Heart left ventricle (tissue), 16 donors: ENCODE results near the gene CYTH1. TPM values are rescaled to one million over a fixed set of nuclear protein-coding genes. Genes with fewer than 3 reads are reported as not detected.

Experiments
- ATAC-seq, 4 donors: fragments of 200-7000 bp; cut with Tn5 transposase; one replicate each; pipeline ENCODE4 v1.9.1; 2020 to 2022; ENCODE audit warnings: moderate library complexity in 4 of 4, mild to moderate bottlenecking in 3 of 4, moderate number of reproducible peaks in 1 of 4
- DNase-seq, 5 donors: peaks; one replicate each; pipeline ENCODE4 v3.0.0-alpha.2; 2020
- H3K27ac ChIP-seq, 12 donors: fragments of 200-600 bp; sonication (generic) in 4 of 12; one replicate each; pipeline versions ENCODE4 v1.5.0 to v1.8.0; 2016 to 2022; ENCODE audit warnings: mild to moderate bottlenecking in 2 of 12
- H3K27me3 ChIP-seq, 9 donors: fragments of 200-600 bp; sonication (generic) in 2 of 9; one replicate each; pipeline versions ENCODE4 v1.5.1 to v1.8.0; 2016 to 2022; ENCODE audit warnings: mild to moderate bottlenecking in 3 of 9
- H3K36me3 ChIP-seq, 9 donors: fragments of 200-600 bp; sonication (generic) in 2 of 9; one replicate each; pipeline versions ENCODE4 v1.5.0 to v1.8.0; 2018 to 2022; ENCODE audit warnings: mild to moderate bottlenecking in 2 of 9
- H3K4me1 ChIP-seq, 12 donors: fragments of 200-600 bp; sonication (generic) in 4 of 12; one replicate each; pipeline versions ENCODE4 v1.5.0 to v1.8.0; 2016 to 2022; ENCODE audit warnings: mild to moderate bottlenecking in 3 of 12
- H3K4me3 ChIP-seq, 12 donors: fragments of 200-600 bp; sonication (generic) in 4 of 12; one replicate each; pipeline versions ENCODE4 v1.5.0 to v1.8.0; 2017 to 2022; ENCODE audit warnings: mild to moderate bottlenecking in 9 of 12, moderate library complexity in 4 of 12
- H3K9me3 ChIP-seq, 12 donors: fragments of 200-600 bp; sonication (generic) in 4 of 12; one replicate each; pipeline versions ENCODE4 v1.5.0 to v1.8.0; 2016 to 2022; ENCODE audit warnings: mild to moderate bottlenecking in 1 of 12
- CTCF ChIP-seq, 12 donors: fragments of 200-600 bp; sonication (generic) in 4 of 12; IDR thresholded peaks; one replicate each; pipeline versions ENCODE4 v1.5.0 to v1.8.0; 2018 to 2022; ENCODE audit warnings: antibody characterized with exemption in 12 of 12, mild to moderate bottlenecking in 5 of 12
- POLR2A ChIP-seq, 2 donors: fragments of 450-650 bp; IDR thresholded peaks; one replicate each; pipeline ENCODE4 v1.6.1; 2017; ENCODE audit warnings: antibody characterized with exemption in 2 of 2, mild to moderate bottlenecking in 2 of 2, moderate library complexity in 2 of 2
- WGBS, 4 donors: extraction: QIAGEN DNeasy Blood & Tissue Kit in 2 of 4; methylation state at CpG; one replicate each; pipeline versions ENCODE4 v1.1.5 to v1.1.7; 2013 to 2018; 5-methylcytosine and 5-hydroxymethylcytosine counted together
- intact Hi-C, 10 donors: fragments of 100-400 bp; cut with DNase I; formaldehyde crosslinking; loops; one replicate each; pipeline versions ENCODE4 v1.11.1 to v1.14.2; 2022
- polyA plus RNA-seq, 2 donors: library from polyadenylated mRNA; stranded (reverse); fragments of 200-250 nt; gene quantifications; one replicate each; pipeline ENCODE4 v1.2.3, GENCODE V29; 2013
- total RNA-seq, 9 donors: library from RNA; depleted of rRNA in 2 of 9; stranded (reverse); fragments of >200 nt in 2 of 9; fragmentation: NEBNext Ultra II Directional in 3 of 9; extraction: Animal tissue kit (Norgen Biotek cat#: 25700) in 3 of 9; gene quantifications; one replicate each; pipeline versions ENCODE4 v1.1.0 to v1.2.4, GENCODE V29; 2016 to 2023
- donor health status: ischemic (EF 13 %, LVEDD 7.1; RV severe dilation, severe dysfunction).
- donor health status: healthy with polysubstance abuse.
- donor health status: DM: no; HTN: yes; CAD: no.
- donor health status: DM: no; HTN: no; CAD: no.
- donor health status: ischemic (EF 25% LVEDD 6.9; RV normal size, moderate dysfunction).
- donor health status: ischemic (EF 25% LVEDD 5.7; RV mildly dilated, moderate dysfunction).
- donor health status: healthy.
- donor health status: DM: yes; HTN: yes; CAD: no.
- donor health status: ischemic (EF 35%, LVEDD 5.7; RV mildly dilated, moderate dysfunction).
- donor health status: nonischemic (EF 11% LVEDD 7.7; RV severe dilation, severe dysfunction).
- donor health status: DM: yes; HTN: yes; CAD: no.
- donor health status: PGD.
- donor health status: ischemic (EF 29% LVEDD 5.4; RV normal size, mild dysfunction).
- donor health status: nonischemic (EF 23%, LVEDD 6.1; RV moderate dilation, normal function).

The CYTH1 gene
- total and polyA plus RNA-seq, 11 donors = 20.0 to 59.1 (median 30.9) TPM

- ATAC-seq (no peak), DNase-seq (no peak)
- Histone ChIP-seq H3K4me3 (no peak overlapping the region), H3K27me3 (no peaks in the 10 kb centered on the region), H3K36me3 (peaks cover 0 to 15% (median 0%) of the 10 kb centered on the region in 9 donors), H3K9me3 (no peaks in the 10 kb centered on the region), H3K4me1 (peaks cover 6 to 86% (median 37%) of the 10 kb centered on the region in 12 donors), H3K27ac (no peak overlapping the region)
- WGBS, 4 donors = 84 to 88% (median 86%) methylated on average over 11 of the region's 11 CpGs
- TF ChIP-seq POLR2A (IDR thresholded peaks at IDR 0.05) = no peak
- TF ChIP-seq CTCF (IDR thresholded peaks at IDR 0.05) = no peak
- intact Hi-C loops = no loop called here
Observed at GRCh38 chr17:78727476-78728229, 54.4 kb downstream of the CYTH1 start.

GRCh38 chr17:78727057-78727456 is 55.0 kb downstream of the CYTH1 start:
- 94 to 95% (median 94%) methylated on average over 5 of the region's 5 CpGs for WGBS, 4 donors
- peaks cover 6 to 86% (median 40%) of the 10 kb centered on the region in 12 donors for H3K4me1 ChIP-seq
- TF ChIP-seq CTCF (IDR thresholded peaks at IDR 0.05) (no peak), POLR2A (IDR thresholded peaks at IDR 0.05) (no peak)
- no peak for ATAC-seq
- H3K9me3 ChIP-seq = no peaks in the 10 kb centered on the region
- no peaks in the 10 kb centered on the region for H3K27me3 ChIP-seq
- no peak overlapping the region for H3K4me3 ChIP-seq
- H3K27ac ChIP-seq = no peak overlapping the region
- intact Hi-C loops = no loop called here
- peaks cover 0 to 15% (median 0%) of the 10 kb centered on the region in 9 donors for H3K36me3 ChIP-seq
- DNase-seq = no peak

DNA sequence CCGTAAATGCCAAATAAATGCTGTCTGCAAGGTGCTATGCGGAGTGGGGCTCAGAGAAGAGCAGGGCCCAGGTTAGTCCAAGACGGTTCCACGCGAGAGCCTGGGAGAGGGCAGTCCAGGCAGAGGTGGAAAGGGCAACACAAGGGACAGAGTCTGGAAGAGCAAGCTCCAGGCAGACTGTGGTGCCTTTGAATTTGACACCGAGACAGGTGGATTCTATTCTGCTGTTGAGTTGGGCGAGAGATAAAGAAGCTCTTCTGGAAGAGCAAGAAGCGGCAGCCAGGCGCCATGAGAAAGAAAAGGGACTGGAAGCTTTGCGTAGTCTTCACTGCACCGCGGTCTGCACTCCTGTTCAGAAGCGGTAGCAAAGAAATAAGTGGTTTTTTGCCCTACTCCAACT is 55.6 kb downstream of the CYTH1 start:
- Histone ChIP-seq H3K4me3 (no peak overlapping the region), H3K36me3 (peaks cover 0 to 15% (median 0%) of the 10 kb centered on the region in 9 donors), H3K4me1 (peaks cover 6 to 85% (median 40%) of the 10 kb centered on the region in 12 donors), H3K27ac (no peak overlapping the region), H3K9me3 (no peaks in the 10 kb centered on the region), H3K27me3 (no peaks in the 10 kb centered on the region)
- DNase-seq (no peak), ATAC-seq (no peak)
- intact Hi-C loops = no loop called here
- TF ChIP-seq CTCF (IDR thresholded peaks at IDR 0.05) = no peak
- WGBS, 4 donors = 94 to 95% (median 94%) methylated on average over 13 of the region's 13 CpGs

DNA sequence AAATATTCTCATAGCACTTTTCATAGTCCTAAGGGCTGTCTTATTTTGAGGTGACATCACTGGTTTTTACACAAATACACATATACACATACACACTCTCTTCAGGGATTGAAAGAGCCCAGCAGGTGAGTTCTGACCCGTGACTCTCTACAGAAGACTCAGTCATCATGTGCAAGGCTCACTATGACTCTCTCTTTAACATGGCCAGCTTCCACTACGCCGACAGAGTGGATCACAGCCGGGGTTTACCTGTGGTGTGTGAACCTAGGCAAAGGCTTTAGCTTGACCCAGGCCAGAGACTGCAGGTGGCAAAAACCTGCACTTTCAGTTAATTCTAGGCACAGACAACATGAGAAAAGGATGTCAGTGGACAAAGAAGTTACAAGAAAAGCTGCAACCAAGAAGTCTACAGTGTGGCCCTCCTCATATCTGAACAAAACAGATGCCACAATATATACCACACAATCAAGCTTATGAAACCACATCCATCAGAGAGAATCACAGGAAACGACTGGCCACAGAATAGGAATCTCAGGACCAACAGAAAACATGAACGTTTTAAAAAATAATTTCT is 56.5 kb downstream of the CYTH1 start:
- WGBS, 4 donors = 76 to 79% (median 77%) methylated on average over 6 of the region's 6 CpGs
- DNase-seq = no peak
- no peaks in the 10 kb centered on the region for H3K9me3 ChIP-seq
- no peak overlapping the region for H3K4me3 ChIP-seq
- peaks cover 6 to 84% (median 42%) of the 10 kb centered on the region in 12 donors for H3K4me1 ChIP-seq
- intact Hi-C loops = no loop called here
- H3K27ac ChIP-seq = no peak overlapping the region
- H3K36me3 ChIP-seq = peaks cover 0 to 15% (median 0%) of the 10 kb centered on the region in 9 donors
- TF ChIP-seq CTCF (IDR thresholded peaks at IDR 0.05) = no peak
- TF ChIP-seq POLR2A (IDR thresholded peaks at IDR 0.05) = no peak
- no peaks in the 10 kb centered on the region for H3K27me3 ChIP-seq
- ATAC-seq = no peak
